K562 (cell line): Measurements from ENCODE around the gene UBE2M. TPM values are rescaled to one million over a fixed set of nuclear protein-coding genes. Genes with fewer than 3 reads are reported as not detected.
A peak's percentile ranks its signal among the peaks of the same experiment; 100 is the strongest.

Experiments used
- BCL6 ChIP-seq: fragments of 250-450 bp; sonication (Bioruptor Pico); IDR thresholded peaks from 2 replicates; pipeline ENCODE4 v1.4.0; 2020
- GATA2 ChIP-seq: sonication (generic); formaldehyde crosslinking; IDR thresholded peaks from 2 replicates; pipeline ENCODE4 v1.4.0; 2020; ENCODE audit warnings: mild to moderate bottlenecking, missing genetic modification reagents
- MAFG ChIP-seq: fragments of 450-650 bp; conservative IDR thresholded peaks from 2 replicates; pipeline ENCODE4 v1.6.1; 2016; ENCODE audit warnings: missing genetic modification characterization, missing compliant biosample characterization
- NFRKB ChIP-seq: fragments of 450-650 bp; IDR thresholded peaks from 2 replicates; pipeline ENCODE4 v1.6.1; 2016; ENCODE audit warnings: low read depth
- NRF1 ChIP-seq, 2 experiments: fragments of 450-650 bp; IDR thresholded peaks in 1 of 2; conservative IDR thresholded peaks in 1 of 2; 2 replicates each; pipeline ENCODE4 v1.6.1; 2014; ENCODE audit warnings: mild to moderate bottlenecking in 2 of 2
- PML ChIP-seq: IDR thresholded peaks from 2 replicates; pipeline ENCODE4 v1.6.1; 2012; ENCODE audit warnings: low read length, inconsistent platforms
- RBM15 ChIP-seq: fragments of 200-400 bp; formaldehyde crosslinking; IDR thresholded peaks from 2 replicates; pipeline ENCODE4 v1.6.1; 2018; ENCODE audit warnings: mild to moderate bottlenecking, low read length, moderate library complexity; ENCODE audit not compliant: insufficient read depth
- SIN3B ChIP-seq: fragments of 450-650 bp; IDR thresholded peaks from 2 replicates; pipeline ENCODE4 v1.6.1; 2017; ENCODE audit warnings: low read depth, mild to moderate bottlenecking, moderate library complexity
- TBL1XR1 ChIP-seq, 2 experiments: IDR thresholded peaks; 2 replicates each; pipeline ENCODE4 v1.6.1; 2012; ENCODE audit warnings: improper control_type of control experiment in 2 of 2, low read length in 2 of 2, mild to moderate bottlenecking in 1 of 2
- YY1 ChIP-seq, 3 experiments: IDR thresholded peaks; 2 replicates each; pipeline ENCODE4 v1.6.1; 2011; ENCODE audit warnings: low read length in 2 of 3, mild to moderate bottlenecking in 2 of 3, moderate library complexity in 2 of 3, borderline replicate concordance in 1 of 3, control low read depth in 1 of 3, low read depth in 1 of 3; ENCODE audit not compliant: insufficient read depth in 3 of 3, insufficient replicate concordance in 2 of 3, control insufficient read depth in 1 of 3, insufficient read length in 1 of 3; ENCODE audit errors: extremely low read depth in 1 of 3
- ZNF263 ChIP-seq: sonication (generic); formaldehyde crosslinking; IDR thresholded peaks from 2 replicates; pipeline ENCODE4 v1.8.0; 2022; ENCODE audit warnings: mild to moderate bottlenecking, missing genetic modification reagents, borderline replicate concordance
- ZNF408 ChIP-seq: fragments of 250-450 bp; sonication (Bioruptor Pico); IDR thresholded peaks from 2 replicates; pipeline ENCODE4 v1.4.0; 2020; ENCODE audit warnings: low read depth, mild to moderate bottlenecking, moderate library complexity
- polyA plus RNA-seq, 8 experiments: library from polyadenylated mRNA; depleted of rRNA in 4 of 8; stranded (reverse) in 5 of 8; unstranded in 3 of 8; fragments of >200 nt; fragmentation: Nextera tagmentation in 2 of 8; fragmentation: Illumina TruSeq in 1 of 8; extraction: Ambion mirVana in 2 of 8; extraction: Trizol in 1 of 8; gene quantifications; 2 replicates each; pipeline versions ENCODE4 v1.2.1 to v1.2.3, GENCODE V29; 2011 to 2014; ENCODE audit warnings: inconsistent platforms in 1 of 8, missing spikeins in 1 of 8
- total RNA-seq, 7 experiments: library from RNA; depleted of rRNA in 6 of 7; stranded (reverse); fragments of >200 nt in 6 of 7; fragmentation: Illumina TruSeq in 2 of 7; extraction: Trizol in 2 of 7; gene quantifications; 2 replicates each; pipeline versions ENCODE4 v1.2.1 to v1.2.3, GENCODE V29; 2011 to 2021; ENCODE audit warnings: low replicate concordance in 1 of 7
- TF ChIP-seq, protein P1 (sequence below), 2 experiments: IDR thresholded peaks; 2 replicates each; pipeline ENCODE4 v1.6.1; 2012; ENCODE audit warnings: improper control_type of control experiment in 2 of 2, low read depth in 2 of 2, low read length in 2 of 2, borderline replicate concordance in 1 of 2
- TF ChIP-seq, protein P2 (sequence below), 2 experiments: fragments of 450-650 bp in 1 of 2; sonication (generic) in 1 of 2; formaldehyde crosslinking in 1 of 2; IDR thresholded peaks in 1 of 2; conservative IDR thresholded peaks in 1 of 2; 2 replicates each; pipeline versions ENCODE4 v1.6.1 to v1.8.1; 2016 to 2023; ENCODE audit warnings: mild to moderate bottlenecking in 2 of 2, moderate library complexity in 2 of 2, inconsistent platforms in 1 of 2, missing genetic modification reagents in 1 of 2
- TF ChIP-seq, protein P3 (sequence below): sonication (generic); formaldehyde crosslinking; IDR thresholded peaks from 2 replicates; pipeline ENCODE4 v1.9.0; 2022; ENCODE audit warnings: mild to moderate bottlenecking, missing genetic modification reagents
- TF ChIP-seq, protein P4 (sequence below), 2 experiments: fragments of 200-800 bp in 1 of 2; sonication (Bioruptor generic) in 1 of 2; sonication (generic) in 1 of 2; formaldehyde crosslinking in 1 of 2; IDR thresholded peaks in 1 of 2; conservative IDR thresholded peaks in 1 of 2; 2 replicates each; pipeline versions ENCODE4 v1.5.0 to v1.6.1; 2016 to 2020; ENCODE audit warnings: missing compliant biosample characterization in 1 of 2, missing genetic modification characterization in 1 of 2, missing genetic modification reagents in 1 of 2
- TF ChIP-seq, protein P5 (sequence below): fragments of 250-450 bp; sonication (Bioruptor Pico); IDR thresholded peaks from 2 replicates; pipeline ENCODE4 v1.6.1; 2021; ENCODE audit warnings: mild to moderate bottlenecking

Gene UBE2M
- total and polyA plus RNA-seq, 9 of the 15 experiments (the other 6 are each of a cell fraction or from before 2014, with no cell fraction given), result 0.92 to 163 (median 85.7) TPM

DNA sequence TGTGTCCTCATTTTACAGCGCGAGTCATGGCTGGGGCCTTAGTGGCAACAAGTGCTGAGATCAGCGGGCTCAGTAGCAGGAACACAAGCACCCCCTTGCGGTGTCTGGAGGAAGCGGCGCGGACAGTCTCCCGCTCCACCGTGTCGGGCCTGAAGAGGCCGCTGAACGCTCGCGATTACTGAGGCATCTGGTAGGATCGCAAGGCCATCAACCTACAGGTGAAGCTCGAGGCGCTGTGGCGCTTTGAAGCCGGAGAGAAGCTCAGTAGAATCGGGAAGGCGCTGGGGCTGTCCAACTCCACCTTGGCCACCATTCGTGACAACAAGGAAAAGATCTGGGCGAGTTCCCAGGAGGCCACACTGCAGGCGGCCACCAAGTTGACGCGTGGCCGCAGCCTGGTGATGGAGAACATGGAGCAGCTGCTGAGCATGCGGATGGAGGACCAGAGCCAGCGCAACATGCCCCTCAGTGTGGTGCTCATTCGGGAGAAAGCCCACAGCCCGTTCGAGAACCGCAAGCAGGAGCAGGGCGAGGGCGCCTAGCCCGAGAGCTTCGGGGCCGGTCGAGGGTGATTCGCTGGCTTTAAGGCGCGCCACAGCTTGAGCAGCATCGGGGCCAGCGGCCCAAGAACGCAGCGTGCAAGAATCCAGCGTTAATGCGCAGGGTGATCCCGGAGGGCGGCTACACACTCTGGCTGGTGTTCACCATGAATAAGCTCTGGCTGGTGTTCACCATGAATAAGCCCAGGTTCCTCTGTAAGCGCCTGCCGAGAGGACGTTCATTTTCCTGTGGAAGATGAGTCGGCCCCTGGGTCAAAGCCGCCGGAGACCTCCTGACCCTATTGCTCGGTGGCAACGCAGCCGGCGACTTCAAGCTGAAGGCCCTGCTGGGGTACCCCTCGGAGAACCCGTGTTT is 23.1 kb upstream of the UBE2M start (continued):
- TF ChIP-seq, protein P1, sequence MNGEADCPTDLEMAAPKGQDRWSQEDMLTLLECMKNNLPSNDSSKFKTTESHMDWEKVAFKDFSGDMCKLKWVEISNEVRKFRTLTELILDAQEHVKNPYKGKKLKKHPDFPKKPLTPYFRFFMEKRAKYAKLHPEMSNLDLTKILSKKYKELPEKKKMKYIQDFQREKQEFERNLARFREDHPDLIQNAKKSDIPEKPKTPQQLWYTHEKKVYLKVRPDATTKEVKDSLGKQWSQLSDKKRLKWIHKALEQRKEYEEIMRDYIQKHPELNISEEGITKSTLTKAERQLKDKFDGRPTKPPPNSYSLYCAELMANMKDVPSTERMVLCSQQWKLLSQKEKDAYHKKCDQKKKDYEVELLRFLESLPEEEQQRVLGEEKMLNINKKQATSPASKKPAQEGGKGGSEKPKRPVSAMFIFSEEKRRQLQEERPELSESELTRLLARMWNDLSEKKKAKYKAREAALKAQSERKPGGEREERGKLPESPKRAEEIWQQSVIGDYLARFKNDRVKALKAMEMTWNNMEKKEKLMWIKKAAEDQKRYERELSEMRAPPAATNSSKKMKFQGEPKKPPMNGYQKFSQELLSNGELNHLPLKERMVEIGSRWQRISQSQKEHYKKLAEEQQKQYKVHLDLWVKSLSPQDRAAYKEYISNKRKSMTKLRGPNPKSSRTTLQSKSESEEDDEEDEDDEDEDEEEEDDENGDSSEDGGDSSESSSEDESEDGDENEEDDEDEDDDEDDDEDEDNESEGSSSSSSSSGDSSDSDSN (IDR thresholded peaks at IDR 0.05; ENCODE audit: borderline replicate concordance in 1 of 2, low read depth in 2 of 2, low read length in 2 of 2), result peak in 1 of 2 experiments; percentile 55; a peak in 1 of 4 replicates
- TF ChIP-seq GATA2 (CRISPR knock-in tag), result 0 out of 2 replicates have a peak, but pooled peaks have one; percentile 13
- no peak for TF ChIP-seq BCL6
- peak; percentile 86 for TF ChIP-seq MAFG (tag)
- 0 out of 2 replicates have a peak, but pooled peaks have one; percentile 18 for TF ChIP-seq PML
- 0 out of 2 replicates have a peak, but pooled peaks have one; percentile 40 for TF ChIP-seq SIN3B
- TF ChIP-seq, protein P2, sequence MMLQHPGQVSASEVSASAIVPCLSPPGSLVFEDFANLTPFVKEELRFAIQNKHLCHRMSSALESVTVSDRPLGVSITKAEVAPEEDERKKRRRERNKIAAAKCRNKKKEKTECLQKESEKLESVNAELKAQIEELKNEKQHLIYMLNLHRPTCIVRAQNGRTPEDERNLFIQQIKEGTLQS (IDR thresholded peaks at IDR 0.05), result peak; percentile 39; the same call in 1 of the 2 replicates
- TF ChIP-seq, protein P2 (CRISPR knock-in tag; conservative IDR thresholded peaks at IDR 0.05), result 0 out of 2 replicates have a peak, but pooled peaks have one; percentile 50
- TF ChIP-seq, protein P3, sequence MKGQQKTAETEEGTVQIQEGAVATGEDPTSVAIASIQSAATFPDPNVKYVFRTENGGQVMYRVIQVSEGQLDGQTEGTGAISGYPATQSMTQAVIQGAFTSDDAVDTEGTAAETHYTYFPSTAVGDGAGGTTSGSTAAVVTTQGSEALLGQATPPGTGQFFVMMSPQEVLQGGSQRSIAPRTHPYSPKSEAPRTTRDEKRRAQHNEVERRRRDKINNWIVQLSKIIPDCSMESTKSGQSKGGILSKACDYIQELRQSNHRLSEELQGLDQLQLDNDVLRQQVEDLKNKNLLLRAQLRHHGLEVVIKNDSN (CRISPR knock-in tag), result no peak
- peak; percentile 74; the same call in 1 of the 2 replicates for TF ChIP-seq NFRKB
- TF ChIP-seq NRF1 (conservative IDR thresholded peaks at IDR 0.05 in 1 of 2, IDR thresholded peaks at IDR 0.05 in 1 of 2), result peak; percentile 32 to 47
- peak in 1 of 2 experiments; percentile 76; a peak in 2 of 4 replicates for TF ChIP-seq TBL1XR1 (IDR thresholded peaks at IDR 0.05; ENCODE audit: low read length in 2 of 2)
- TF ChIP-seq, protein P4, sequence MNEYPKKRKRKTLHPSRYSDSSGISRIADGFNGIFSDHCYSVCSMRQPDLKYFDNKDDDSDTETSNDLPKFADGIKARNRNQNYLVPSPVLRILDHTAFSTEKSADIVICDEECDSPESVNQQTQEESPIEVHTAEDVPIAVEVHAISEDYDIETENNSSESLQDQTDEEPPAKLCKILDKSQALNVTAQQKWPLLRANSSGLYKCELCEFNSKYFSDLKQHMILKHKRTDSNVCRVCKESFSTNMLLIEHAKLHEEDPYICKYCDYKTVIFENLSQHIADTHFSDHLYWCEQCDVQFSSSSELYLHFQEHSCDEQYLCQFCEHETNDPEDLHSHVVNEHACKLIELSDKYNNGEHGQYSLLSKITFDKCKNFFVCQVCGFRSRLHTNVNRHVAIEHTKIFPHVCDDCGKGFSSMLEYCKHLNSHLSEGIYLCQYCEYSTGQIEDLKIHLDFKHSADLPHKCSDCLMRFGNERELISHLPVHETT (CRISPR knock-in tag; conservative IDR thresholded peaks at IDR 0.05 in 1 of 2, IDR thresholded peaks at IDR 0.05 in 1 of 2), result peak in 1 of 2 experiments; percentile 48; a peak in 1 of 4 replicates
- peak in 2 of 3 experiments; percentile 58 to 73 for TF ChIP-seq YY1 (IDR thresholded peaks at IDR 0.05; ENCODE audit: borderline replicate concordance in 1 of 3, control insufficient read depth in 1 of 3, extremely low read depth in 1 of 3, insufficient read depth in 3 of 3, insufficient read length in 1 of 3, insufficient replicate concordance in 2 of 3, low read depth in 1 of 3, low read length in 2 of 3)
- TF ChIP-seq ZNF263, result peak; percentile 60; the same call in 1 of the 2 replicates
- TF ChIP-seq, protein P5, sequence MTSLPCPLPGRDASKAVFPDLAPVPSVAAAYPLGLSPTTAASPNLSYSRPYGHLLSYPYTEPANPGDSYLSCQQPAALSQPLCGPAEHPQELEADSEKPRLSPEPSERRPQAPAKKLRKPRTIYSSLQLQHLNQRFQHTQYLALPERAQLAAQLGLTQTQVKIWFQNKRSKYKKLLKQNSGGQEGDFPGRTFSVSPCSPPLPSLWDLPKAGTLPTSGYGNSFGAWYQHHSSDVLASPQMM (CRISPR knock-in tag), result no peak
- no peak for TF ChIP-seq ZNF408 (CRISPR knock-in tag)
- no peak for TF ChIP-seq RBM15
